Sciatic nerve (tissue), 2 donors: ENCODE data around the gene GTF2E1. TPM values are rescaled to one million over a fixed set of nuclear protein-coding genes. Genes with fewer than 3 reads are reported as not detected.
A peak's percentile ranks its signal among the peaks of the same experiment; 100 is the strongest.

Experiments
- ATAC-seq: fragments of 200-7000 bp; cut with Tn5 transposase; one replicate; pipeline ENCODE4 v1.9.1; 2020; ENCODE audit warnings: mild to moderate bottlenecking, moderate library complexity
- DNase-seq: peaks from one replicate; pipeline ENCODE4 v3.0.0-alpha.2; 2020; ENCODE audit warnings: low spot score
- intact Hi-C: fragments of 100-400 bp; cut with DNase I; formaldehyde crosslinking; loops from one replicate; pipeline ENCODE4 v1.14.2; 2022
- total RNA-seq: library from RNA; stranded (reverse); fragmentation: NEBNext Ultra II Directional; extraction: Animal tissue kit (Norgen Biotek cat#: 25700); gene quantifications from one replicate; pipeline ENCODE4 v1.2.1, GENCODE V29; 2021
- donor health status: DM: no; HTN: no; CAD: no.
- donor health status: DM: no; HTN: no; CAD: no.

GTF2E1 gene
- total RNA-seq, 1 donor from 2014 or later = 15.0 TPM

- intact Hi-C loops = no loop called here
- ATAC-seq = no peak
- DNase-seq = no peak
Observed at GRCh38 chr3:120793601-120794000, 51.1 kb downstream of the GTF2E1 start.

- DNase-seq (peak; percentile 86), ATAC-seq (peak; percentile 72)
- intact Hi-C loops = no loop called here
Observed at GRCh38 chr3:120795017-120795648, 52.6 kb downstream of the GTF2E1 start.

- intact Hi-C loops = no loop called here
- ATAC-seq (no peak), DNase-seq (no peak)
Observed at GRCh38 chr3:120795959-120796358, 53.4 kb downstream of the GTF2E1 start.

GRCh38 chr3:120796976-120797375, 54.4 kb downstream of the GTF2E1 start:
- DNase-seq (no peak), ATAC-seq (no peak)
- intact Hi-C loops = no loop called here

- intact Hi-C loops = no loop called here
- DNase-seq (no peak), ATAC-seq (no peak)
Observed at GRCh38 chr3:120797857-120798256, 55.3 kb downstream of the GTF2E1 start.

GRCh38 chr3:120798346-120798745, 55.8 kb downstream of the GTF2E1 start:
- ATAC-seq = no peak
- intact Hi-C loops = no loop called here

GRCh38 chr3:120800625-120801024, 58.1 kb downstream of the GTF2E1 start:
- intact Hi-C loops = no loop called here

More at GRCh38 chr3:120798346-120798745, 55.8 kb downstream of the GTF2E1 start:
- DNase-seq = no peak

GRCh38 chr3:120801484-120801883, 58.9 kb downstream of the GTF2E1 start:
- no peak for DNase-seq
- intact Hi-C loops = no loop called here
- ATAC-seq = no peak

More at GRCh38 chr3:120800625-120801024, 58.1 kb downstream of the GTF2E1 start:
- DNase-seq = no peak
- ATAC-seq = no peak

- ATAC-seq (no peak), DNase-seq (no peak)
- intact Hi-C loops = no loop called here
Observed at GRCh38 chr3:120802916-120803315, 60.4 kb downstream of the GTF2E1 start.

- no peak for ATAC-seq
- DNase-seq = no peak
- intact Hi-C loops = no loop called here
Observed at GRCh38 chr3:120816728-120817127, 74.2 kb downstream of the GTF2E1 start.

- ATAC-seq (no peak), DNase-seq (no peak)
- intact Hi-C loops = no loop called here
Observed at GRCh38 chr3:120820748-120821147, 78.2 kb downstream of the GTF2E1 start.

- intact Hi-C loops = no loop called here
- ATAC-seq = no peak
- no peak for DNase-seq
Observed at GRCh38 chr3:120821426-120821825, 78.9 kb downstream of the GTF2E1 start.

- intact Hi-C loops = no loop called here
- no peak for ATAC-seq
Observed at GRCh38 chr3:120823156-120823555, 80.6 kb downstream of the GTF2E1 start.

GRCh38 chr3:120824613-120825012, 82.1 kb downstream of the GTF2E1 start:
- DNase-seq (no peak), ATAC-seq (no peak)
- intact Hi-C loops = no loop called here

More at GRCh38 chr3:120823156-120823555, 80.6 kb downstream of the GTF2E1 start:
- DNase-seq = no peak

- no peak for ATAC-seq
- no peak for DNase-seq
- intact Hi-C loops = no loop called here
Observed at GRCh38 chr3:120828796-120829195, 86.3 kb downstream of the GTF2E1 start.

- intact Hi-C loops = no loop called here
- DNase-seq = no peak
- ATAC-seq = no peak
Observed at GRCh38 chr3:120831066-120831465, 88.5 kb downstream of the GTF2E1 start.

Other genes with a start within 250 kb of the GTF2E1 start
- gene NDUFB4, start 146.4 kb upstream of the GTF2E1 start, total RNA-seq = 84.7 TPM
- gene HGD, start 60.5 kb upstream of the GTF2E1 start, total RNA-seq = 0.40 TPM
- gene RABL3, start 228 bp upstream of the GTF2E1 start, total RNA-seq = 27.4 TPM
- 1.4 TPM for gene STXBP5L, start 165.5 kb downstream of the GTF2E1 start, total RNA-seq